Dedifferentiated amniotic fluid mesenchymal stem cell (primary cell): ENCODE measurements around the gene FPR1.

Experiments used
- DNase-seq: peaks from one replicate; pipeline ENCODE4 v3.0.0-alpha.2; 2016; ENCODE audit errors: extremely low spot score

FPR1 gene

DNA sequence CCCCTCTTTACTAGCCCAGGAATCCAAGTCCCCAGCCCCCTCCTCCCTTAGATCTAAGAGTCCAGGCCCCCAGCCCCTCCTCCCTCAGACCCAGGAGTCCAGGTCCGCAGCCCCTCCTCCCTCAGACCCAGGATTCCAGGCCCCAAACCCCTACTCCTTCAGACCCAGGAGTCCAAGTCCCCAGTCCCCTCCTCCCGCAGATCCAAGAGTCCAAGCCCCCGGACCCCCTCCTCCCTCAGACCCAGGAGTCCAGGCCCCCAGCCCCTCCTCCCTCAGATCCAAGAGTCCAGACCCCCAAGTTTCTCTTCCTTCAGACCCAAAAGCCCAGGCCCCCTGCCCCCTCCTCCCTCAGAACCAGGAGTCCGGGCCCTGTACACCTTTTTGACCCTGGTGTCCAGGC lies 47.1 kb downstream of the FPR1 start:
- DNase-seq, result no peak

DNA sequence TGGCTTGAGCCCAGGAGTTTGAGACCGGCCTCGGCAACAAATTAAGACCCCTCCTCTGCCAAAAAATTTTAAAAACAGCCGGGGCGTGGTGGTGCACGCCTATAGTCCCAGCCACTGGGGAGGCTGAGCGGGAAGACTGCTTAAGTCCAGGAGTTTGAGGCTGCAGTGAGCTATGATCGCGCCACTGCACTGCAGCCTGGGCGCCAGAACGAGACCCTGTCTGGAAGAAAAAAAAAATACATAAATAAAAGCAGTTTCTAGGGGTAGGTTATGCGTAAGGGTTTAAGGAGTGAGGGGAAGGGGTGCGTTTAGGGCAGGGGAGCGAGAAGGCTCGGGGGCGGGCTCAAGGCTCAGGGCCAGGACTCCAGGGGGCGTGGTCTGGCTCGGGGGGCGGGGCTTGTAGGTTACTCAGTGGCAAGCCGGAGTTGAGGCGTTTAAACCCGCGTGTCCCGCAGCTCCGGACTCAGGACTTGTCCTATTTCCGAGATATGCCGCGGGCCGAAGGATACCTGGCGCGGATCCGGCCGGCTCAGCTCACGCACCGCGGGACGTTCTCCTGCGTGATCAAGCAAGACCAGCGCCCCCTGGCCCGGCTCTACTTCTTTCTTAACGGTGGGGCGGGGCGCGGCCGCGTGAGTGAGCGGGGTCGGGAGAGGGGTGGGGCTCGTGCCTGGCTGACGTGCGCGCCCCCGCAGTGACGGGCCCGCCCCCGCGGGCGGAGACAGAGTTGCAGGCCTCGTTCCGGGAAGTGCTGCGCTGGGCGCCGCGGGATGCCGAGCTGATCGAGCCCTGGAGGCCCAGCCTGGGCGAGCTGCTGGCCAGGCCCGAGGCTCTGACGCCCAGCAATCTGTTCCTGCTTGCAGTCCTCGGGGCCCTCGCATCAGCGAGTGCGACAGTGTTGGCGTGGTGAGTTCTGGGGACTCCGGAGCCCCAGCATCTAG lies 47.8 kb downstream of the FPR1 start:
- DNase-seq, result peak; percentile 83

DNA sequence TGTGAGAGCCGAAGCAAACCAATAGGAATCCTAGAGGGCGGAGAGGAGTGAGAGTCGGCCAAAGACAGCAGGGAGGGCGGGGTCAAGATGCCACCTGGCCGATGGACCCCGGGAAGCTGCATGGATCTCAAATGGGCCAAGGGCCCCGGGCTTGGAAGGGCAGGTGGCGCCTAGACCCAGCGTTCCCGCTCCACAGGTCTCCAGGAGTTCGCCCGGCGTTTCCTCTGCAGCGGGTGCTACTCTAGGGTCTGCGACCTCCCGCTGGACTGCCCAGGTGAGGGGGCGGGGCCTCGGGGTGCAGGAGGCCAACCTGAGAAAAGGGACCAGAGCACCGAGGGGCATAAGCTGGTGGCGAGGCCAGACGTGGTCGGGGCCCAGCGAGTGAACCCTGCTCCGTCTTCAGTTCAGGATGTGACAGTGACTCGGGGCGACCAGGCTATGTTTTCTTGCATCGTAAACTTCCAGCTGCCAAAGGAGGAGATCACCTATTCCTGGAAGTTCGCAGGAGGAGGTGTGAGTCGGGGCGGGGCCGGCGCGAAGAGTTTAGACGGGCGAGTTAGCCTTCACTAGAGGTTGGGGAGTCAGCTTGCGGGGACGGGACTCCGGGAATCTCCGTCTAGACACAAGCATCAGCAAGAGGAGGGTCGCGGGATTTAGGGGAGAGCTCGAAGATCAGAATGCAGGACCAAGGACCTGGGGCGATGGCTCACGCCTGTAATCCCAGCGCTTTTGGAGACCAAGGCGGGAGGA lies 48.7 kb downstream of the FPR1 start:
- DNase-seq, result no peak

DNA sequence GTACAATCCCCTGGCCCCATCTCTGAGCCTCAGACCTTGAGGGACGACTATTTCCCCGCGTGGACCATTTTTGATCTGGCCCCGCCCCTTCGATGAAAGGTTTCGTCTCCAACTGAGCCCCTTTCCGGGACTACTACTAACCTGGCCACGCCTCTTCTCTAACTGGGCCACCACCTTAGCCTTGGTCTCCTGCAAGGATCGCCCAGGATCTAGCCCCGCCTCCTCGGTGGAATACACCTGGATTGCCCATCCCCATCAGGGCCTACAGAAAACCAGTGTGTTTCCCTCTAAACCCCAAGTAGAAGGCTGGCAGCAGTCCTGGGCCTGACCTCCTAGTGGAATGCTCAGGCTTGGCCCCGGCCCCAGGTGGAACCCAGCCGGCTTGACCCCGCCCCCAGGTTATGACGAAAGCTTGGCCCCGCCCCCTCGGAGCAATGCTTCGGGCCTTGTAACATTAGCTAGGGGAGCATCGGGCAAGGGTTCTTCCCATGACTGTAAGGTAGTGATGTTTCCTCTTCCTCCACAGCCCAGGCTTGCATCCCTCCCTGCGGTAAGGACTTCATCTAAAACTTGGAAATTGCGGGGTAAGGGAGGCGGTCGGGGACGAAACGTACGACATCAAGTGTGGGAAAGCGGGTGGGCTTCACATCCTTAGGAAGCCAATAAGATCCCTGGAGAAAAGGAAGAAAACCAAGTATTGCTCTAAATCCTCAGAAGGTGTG lies 49.4 kb downstream of the FPR1 start:
- no peak for DNase-seq

DNA sequence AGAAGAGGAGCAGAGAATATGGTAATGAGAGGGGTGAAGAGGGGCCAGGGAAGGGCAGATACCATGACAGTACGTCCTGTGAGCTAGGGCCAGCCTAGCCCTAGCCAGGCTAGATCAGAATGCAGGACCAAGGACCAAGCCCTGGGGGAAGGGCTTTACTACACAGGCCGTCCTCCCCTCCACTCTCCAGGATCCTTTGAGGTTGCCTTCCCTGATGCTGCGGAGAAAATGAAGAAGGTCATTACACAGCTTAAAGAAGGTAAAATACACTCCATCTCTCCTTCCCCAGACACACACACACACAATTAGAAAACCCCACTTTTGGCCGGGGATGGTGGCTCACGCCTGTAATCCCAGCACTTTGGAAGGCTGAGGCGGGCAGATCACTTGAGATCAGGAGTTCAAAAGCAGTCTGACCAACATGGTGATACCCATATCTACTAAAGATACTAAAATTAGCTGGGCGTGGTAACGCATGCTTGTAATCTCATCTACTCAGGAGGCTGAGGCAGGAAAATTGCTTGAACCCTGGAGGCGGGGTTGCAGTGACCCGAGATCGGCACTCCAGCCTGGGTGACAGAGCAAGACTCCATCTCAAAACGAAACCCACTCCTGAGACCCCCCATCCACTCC lies 50.1 kb downstream of the FPR1 start:
- DNase-seq, result no peak

DNA sequence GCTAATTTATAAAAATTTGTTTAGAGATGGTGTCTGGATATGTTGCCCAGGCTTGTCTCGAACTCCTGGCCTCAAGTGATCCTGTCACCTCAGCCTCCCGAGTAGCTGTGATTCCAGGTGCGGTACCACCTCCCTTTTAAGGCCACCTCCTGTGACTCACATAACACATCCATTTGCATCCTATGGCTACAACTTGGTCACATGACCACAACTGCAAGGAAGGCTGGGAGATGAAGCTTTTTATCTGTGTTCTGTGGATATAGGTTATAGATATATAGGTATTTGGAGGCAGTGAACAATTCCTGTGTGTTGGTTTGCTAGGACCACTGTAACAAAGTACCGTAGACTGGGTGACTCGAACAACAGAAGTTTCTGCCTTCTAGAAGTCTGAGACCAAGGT lies 52.5 kb downstream of the FPR1 start:
- DNase-seq, result no peak

DNA sequence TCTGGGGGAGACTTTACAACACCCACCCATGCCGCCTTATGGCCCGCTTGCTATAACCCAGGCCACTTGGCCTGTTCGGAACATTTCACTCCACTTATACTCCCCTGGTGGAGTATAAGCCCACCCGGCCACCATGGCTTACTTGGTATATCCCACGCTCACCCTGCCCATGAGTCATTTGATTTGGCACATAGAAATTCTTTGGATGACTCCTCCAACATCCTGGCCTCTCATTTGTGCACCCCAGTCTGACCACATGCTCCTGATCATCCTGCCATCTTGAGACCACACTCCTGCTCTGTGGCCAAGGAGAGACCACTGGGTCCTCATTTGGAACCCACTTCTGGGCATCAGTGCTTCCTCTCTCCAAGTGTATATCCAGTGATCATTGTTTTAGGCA lies 53.4 kb downstream of the FPR1 start:
- no peak for DNase-seq

DNA sequence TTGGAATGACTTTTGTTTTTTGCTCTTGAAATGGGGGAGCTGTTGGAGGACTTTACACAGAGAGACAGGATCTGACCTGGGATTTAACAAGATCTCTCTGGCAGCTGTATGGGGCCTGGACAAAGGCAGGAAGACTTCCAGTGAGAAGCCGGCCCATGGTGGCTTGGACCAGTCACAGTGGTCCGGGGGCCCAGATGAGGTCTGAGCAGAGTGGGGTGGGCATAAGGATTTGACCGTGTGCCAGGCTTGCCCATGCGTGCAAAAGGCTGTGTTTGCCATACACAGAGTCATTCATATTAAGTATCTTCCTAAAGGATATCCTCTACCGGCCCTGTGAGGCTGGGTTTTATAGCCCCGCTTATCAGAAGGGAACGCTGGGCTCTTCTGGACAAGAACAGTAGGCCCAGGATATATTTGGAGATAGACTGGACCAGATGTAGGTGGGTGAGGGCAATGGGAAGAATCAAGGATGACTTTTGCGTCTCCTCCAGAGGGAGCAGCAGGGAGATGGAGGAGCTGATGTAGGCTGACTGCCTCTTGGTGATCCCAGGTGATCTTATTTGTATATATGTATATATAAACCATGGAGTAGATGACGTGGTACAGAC lies 54.4 kb downstream of the FPR1 start:
- no peak for DNase-seq

DNA sequence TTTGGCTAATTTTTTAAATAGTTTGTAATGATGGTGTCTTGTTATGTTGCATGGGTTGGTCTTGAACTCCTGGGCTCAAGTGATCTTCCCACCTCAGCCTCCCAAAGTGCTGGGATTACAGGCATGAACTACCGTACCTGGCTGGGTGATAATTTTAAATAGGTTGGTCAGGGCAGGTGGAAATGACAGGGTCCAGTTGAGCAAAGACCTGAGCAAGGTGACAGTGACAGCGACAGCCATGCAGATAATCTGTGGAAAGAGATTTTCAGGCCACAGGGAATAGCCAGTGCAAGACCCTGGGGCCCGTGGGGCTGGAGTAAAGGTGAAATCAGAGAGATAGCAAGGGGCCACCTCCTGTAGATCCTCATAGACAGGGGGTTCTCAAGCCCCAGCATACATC lies 55.1 kb downstream of the FPR1 start:
- DNase-seq, result no peak
